Muscle of back (tissue), 11 donors: ENCODE data around the gene FASN. TPM values are rescaled to one million over a fixed set of nuclear protein-coding genes. Genes with fewer than 3 reads are reported as not detected.
A peak's percentile ranks its signal among the peaks of the same experiment; 100 is the strongest.

ENCODE experiments used
- DNase-seq, 3 donors: peaks; one replicate each; pipeline versions ENCODE4 v3.0.0 to v3.0.0-alpha.2; 2013
- polyA plus RNA-seq, 10 donors: library from polyadenylated mRNA; unstranded; fragments of 120-200 nt; gene quantifications; one replicate each; pipeline ENCODE4 v1.2.1, GENCODE V29; 2013; ENCODE audit not compliant: insufficient read length in 10 of 10

The FASN gene
- polyA plus RNA-seq, 10 donors = 17.6 to 47.7 (median 28.6) TPM

DNA sequence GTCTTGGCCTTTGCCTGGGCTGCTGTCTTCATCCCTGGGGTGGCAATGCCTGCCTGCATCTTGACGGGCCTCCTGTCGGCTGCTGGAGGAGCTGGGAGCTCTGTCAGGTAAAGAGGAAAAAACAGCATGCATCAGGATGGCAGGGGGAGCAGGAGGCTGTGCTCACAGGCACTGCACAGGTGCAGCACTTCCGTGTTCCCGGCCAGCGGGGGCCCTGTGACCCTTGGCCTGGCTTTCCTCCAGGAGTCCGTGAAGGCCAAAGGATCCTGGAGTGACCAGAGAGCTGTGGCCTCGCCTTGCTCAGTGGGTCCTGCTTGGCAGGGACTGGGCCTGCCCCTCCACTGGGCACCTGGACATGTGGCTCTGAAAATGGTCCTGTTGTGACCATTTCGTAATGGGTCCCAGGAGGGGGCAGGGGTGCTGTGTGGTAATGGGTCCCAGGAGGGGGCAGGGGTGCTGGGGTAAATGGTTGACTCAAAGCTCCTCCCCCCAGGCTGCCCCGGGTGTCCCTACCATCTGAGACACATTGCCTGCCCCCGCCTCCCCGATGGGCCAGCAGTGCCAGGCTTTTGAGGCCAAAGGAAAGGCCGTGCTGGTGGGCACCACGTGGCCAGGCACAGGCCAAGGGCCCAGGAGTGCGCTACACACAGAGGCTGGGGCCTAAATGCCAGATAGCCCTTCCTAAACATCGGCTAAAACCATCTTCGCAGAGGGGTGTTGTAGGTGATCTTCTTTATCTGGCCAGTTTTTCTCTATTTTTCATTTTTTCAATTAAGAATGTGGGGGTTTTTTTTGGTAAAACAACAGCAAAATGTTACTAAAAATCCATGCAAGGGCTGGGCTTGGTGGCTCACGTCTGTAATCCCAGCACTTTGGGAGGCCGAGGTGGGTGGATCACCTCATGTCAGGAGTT is 4.0 kb upstream of the FASN start:
- DNase-seq = no peak

DNA sequence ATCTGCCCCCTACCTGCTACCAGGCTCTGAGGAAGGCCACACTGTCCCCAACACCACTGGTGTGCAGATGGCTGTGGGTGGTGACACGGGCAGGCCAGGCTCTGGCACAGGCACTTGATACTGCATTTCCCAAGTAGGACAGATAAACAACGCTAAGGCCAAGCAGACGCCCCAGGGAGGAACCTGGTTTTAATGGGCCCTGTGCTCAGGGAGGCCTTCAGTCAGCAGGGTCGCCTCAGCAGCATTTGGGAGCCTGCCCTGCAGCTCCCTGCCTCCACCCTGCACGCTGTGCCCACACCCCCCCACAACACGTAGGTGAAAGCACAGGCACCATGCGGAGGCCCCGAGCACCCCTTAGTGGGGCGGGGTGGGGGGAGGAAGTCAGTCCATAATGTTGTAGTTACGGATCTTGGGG is 3.3 kb upstream of the FASN start:
- DNase-seq = peak in 1 of 3 donors; percentile 20

DNA sequence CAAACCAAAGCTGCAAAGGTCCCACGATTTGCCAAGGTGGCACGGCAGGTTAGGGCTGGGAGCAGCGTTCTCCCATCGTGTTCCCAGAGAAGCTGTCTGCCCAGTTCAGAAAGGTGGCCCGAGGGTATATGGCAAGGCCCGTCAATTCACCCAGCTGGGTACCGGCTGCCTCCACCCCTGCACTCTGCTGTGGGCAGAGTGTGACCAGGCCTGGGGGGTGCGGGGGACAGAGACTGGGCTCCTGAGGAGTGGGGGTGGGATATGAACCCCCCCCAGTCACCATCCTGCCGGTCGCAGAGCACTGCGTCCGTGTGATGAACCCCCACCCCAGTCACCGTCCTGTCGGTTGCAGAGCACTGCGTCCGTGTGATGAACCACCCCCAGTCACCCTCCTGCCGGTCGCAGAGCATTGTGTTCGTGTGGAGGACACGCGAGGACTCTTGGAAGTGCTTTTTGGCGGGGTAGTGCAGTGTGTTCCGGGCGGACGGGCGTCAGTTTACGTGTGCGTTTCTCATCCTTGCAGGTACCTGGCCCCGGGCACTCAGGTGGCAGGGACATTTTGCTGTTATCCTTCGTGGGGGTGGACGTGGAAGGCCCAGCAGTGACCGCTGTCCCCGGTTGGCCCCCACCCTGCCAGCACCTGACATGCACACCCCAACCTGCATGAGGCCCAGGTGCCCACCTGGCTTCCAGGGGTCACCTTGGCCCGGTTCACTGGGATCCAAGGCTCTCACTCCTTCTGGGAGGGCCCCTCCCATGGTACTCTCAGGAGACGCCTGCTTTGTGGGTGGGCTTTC is 2.7 kb upstream of the FASN start:
- DNase-seq = no peak

DNA sequence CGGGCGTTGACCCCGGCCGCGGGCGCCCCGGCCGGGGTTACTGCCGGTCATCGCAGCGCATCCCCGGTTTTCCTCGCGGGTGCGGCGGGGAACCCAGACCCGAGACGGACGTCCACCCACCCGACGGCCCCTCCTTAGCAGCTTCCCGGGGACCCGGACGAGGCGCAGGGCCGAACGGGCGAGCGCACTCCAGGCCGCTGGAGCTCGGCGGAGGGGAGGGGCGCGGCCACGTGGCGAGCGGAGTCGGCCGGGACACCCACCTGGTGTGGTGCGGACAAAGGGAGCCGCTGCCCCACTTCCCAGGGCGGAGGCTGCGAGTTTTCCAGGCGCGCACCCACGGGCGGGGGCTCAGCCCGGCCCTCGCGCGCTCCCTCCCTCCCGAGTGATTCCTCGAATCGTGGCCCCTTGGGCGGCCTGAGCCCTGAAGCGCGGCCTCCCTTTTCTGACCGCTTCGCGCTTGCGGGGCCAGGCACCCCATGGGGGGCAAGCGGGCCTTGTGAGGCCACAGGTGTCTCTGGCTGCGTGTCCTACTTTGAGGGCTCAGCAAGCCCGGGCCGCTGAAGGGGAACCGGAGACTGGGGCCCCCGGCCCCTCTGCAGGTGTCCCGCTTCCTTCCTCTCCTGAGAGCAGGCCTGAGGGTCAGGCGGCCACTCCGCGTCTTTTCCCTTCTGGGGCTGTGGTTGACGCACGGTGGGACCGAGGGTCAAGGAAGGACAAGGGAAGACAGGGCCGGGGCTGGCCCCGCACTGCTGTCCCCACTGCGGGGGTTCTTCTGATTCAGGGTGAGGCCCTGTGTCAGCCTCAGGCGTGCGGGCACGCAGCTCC is 1.1 kb upstream of the FASN start:
- no peak for DNase-seq

DNA sequence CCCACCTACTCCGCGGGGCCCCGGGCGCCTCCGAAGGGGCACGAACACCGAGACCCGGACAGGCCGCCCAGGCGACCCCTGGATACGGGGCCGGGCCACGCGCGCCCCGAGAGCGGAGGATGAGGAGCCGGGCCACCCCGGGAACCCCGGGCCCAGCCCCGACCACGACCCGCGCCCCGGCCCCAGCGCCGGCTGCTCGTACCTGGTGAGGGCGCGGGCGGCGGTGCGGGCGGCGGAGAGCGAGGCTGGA is 192 bp downstream of the FASN start:
- no peak for DNase-seq

DNA sequence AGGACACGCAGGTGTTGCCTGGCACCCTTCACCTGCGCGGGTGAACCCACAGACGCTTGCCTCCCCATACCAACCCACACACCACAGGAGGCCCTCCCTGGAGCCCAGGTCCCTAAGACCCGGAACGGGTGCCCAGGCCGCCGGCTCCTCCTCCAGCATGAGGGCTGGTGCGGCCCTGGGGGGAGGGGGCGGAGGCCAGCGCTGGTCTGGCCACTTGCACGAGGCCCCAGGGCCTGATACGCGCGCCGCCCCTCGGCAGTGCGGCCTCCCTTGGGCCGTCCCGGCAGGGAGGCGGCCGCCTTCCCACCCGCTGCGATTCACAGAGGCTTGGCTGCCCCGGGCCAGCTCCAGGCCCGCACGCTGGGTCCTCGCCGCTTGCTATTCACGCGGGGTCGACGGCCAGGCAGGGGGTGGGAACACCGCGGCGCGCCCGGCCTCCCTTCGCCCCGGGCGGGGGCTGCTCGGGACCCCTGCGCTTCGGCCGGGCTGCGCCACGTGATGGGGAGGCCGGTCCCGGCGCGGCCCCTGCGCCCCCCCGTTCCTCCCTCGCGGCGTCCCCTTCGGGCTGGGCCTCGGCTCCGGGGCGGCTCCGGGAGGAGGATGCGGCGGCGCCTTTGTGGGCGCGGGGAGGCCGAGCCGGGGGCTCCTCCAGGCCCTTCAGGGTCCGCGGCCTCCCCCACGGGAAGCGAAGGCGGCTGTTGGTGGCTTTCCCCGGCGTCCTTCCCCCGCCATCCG is 685 bp downstream of the FASN start:
- DNase-seq = peak in 1 of 3 donors; percentile 73

DNA sequence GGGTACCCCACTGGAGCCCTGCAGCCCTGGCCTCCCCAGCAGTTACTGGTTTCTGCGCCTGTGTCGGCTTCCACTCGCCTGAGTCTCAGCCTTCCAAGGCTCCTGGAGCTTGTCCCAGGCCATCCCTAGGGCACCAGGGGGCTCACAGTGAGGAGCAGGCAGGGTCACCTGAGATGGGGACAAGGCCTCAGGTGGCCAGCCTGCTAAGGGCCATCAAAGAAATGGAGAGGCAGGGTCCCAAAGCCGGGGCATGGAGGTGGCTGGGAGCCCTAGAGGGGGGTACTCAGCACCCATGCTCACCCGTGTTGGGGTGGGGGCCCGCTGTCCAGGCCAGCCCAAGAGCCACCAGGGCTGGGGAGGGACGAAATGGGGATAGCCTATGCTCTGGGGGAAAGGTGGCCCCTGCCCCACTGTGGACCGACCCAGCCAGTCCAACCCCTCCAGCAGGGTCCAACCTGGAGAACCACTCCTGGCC is 1.3 kb downstream of the FASN start:
- DNase-seq = no peak

DNA sequence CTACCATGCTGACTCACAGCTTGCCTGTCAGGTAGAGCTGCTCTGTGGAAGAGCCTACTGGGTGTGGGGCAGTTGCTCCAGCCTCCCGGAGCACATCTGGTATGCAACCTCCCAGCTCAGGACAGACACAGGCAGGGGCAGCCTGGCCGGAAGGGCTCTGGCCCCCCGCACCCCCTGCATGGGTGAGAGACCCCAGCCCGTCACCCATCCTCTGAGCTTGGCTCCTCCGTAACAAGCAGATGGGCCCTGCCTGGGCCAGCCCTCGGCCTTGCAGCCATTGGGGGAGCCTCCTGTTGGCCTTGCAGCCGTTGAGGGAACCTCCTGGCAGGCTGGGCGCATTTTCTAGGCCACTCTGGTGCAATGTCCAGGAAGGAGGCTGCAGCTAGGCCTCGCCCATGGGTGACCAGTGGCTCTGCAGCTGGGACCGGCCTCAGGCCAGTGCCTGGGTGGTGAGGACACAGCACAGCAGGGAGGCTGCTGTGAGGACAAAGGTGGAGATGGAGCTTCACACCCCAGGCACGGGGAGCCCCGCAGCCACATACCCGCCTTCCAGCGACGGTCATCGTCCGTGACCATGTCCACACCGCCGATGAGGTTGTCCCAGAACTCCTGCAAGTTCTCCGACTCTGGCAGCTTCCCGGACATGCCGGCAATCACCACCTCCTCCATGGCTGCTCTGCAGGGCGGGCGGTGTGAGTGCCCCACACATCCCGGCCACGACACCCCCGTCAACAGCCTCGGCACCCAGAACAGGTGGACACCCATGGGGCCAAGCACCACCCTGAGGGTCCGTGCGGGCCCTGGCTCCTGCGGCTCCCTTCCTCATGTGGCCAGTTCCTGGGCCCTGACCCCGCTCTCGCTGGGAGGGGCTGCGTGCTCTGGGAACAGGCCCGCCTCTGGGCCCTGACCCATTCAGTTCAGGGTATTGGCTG is 2.0 kb downstream of the FASN start:
- no peak for DNase-seq

DNA sequence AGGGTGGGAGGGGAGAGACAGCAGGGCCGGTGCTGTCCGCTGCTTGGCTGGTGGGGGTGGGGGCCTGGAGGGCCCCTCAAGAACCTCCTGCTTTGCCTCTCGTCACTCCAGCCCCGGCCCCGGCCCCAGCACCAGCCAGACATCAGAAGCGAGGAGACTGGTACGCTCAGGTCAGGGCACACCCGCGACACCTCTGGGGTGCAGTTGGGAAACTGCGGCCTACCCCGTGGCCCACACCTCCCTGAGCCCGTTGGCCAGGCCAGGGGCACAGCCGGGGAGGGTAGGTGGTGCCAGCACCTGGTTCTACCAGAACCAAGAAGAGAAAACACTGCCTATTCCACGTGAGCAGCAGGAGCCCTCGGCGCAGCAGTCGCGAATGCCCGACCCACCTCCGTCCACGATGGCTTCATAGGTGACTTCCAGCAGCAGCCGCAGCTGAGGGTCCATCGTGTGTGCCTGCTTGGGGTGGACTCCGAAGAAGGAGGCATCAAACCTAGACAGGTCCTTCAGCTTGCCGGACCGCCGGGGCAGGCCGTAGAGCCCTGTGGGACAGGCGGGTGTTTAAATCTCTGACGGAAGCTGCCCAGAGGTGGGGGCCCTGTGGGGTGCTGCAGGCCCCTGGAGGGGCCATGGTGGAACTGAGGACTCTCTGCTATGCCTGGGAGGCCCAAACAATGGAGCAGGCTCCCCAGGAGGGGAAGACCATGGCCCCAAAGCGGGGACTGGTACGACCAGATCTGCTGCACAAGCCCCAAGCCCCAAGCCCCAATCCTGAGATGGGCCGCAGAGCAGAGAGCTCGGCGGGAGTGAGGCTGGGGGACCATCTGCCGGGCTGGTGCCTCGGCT is 2.9 kb downstream of the FASN start:
- DNase-seq = no peak

DNA sequence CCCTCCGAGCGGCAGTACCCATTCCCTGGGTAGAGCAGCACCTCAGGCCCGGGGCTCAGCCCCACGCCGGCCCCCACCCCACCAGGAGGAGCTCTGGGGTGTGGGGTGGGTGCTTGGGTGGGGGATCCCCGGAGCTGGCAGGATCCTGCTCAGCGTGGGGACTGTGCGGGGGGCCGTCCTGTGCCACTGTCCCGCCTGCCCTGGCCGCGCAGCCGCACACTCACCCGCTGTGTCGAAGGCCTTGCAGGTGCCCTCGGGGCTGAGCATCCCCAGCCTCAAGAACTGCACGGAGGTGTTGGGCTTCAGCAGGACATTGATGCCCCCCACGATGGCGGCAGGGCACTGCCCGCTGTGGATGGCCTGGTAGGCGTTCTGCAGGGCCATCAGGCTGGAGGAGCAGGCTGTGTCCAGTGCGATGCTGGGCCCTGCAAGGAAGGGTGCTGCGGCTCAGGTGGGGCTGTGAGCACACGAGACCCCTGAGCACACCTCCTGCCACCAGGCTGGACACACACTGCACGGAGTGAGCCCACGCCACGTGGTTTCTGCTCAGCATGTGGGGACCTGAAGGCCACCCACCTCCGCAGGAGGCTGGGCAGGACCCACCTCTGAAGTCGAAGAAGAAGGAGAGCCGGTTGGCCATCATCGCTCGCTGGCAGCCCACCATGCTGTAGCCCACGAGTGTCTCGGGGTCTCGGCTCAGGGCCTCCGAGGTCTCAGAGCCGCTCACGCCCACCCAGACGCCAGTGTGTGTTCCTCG is 4.9 kb downstream of the FASN start:
- DNase-seq = no peak

DNA sequence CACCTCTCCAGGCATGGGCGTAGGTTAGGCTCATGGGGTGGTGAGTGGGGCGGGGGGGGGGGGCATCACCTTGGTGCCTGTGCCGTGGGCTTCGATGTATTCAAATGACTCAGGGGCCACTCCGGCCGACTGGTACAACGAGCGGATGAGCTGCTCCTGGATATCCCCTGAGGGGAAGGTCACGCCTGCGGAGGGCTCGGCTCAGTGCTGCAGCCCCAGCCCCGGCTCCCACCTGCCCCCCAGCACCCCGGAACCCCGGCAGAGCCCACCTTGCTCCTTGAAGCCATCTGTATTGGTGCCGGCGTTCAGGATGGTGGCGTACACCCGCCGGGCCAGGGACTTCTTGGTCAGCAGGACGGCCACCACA is 5.4 kb downstream of the FASN start:
- no peak for DNase-seq

DNA sequence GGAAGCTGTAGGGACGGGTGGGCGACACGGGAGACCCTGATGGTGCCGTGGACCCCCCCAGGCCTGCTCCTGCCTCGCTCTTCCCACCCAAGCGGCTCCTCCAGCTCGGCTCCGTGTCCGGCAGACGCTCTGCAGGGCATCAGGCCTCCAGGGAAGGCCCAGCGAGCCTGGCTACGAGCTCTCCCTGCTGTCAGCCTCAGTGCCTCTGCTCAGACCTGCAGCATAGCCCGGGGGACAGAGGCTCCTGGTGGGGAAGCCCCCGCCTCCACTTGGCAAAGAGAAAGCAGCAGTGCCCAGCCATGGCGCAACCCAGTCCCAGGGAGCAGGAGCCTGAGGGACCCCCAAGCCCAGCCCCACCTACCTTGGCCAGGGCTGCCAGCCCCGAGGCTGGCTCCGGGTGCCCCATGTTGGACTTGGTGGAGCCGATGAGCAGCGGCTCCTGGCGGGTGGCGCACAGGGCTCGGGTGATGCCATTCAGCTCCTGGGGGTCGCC is 5.9 kb downstream of the FASN start:
- DNase-seq = peak in 1 of 3 donors; percentile 0

DNA sequence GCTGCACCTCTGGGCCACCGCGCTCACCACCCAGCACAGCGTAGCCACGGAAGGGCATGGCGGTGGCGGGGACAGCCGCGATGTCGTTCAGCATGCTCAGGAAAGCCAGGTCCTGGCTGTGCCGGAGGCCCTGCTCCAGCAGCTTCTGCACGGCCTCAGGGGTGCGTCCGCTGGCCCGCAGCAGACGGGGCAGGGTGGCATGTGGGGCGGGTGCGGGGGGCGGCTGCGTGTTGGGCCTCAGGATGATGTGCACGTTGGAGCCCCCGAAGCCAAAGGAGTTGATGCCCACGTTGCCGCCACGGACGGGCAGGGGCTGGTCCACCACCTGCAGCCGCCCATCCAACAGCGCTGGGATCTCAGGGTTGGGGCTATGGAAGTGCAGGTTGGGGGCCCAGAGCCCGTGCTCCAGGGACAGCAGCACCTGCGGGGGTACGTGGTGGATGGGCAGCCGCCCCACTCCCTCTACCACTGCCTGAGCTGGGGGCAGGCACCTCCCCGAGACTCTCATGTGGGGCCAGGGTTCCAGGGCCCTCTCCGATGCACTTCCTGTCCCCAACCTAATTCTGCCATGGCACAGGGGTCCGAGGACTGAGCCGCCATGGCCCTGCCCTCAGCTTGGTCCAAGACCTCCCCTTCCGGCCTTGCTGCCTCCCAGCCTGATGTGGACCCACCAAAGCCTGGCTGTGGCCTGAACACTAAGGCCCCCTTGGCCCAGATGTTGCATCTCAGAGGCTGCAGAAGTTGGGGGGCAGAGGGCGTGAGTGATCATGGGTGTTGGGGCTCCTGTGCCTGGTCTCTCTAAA is 6.6 kb downstream of the FASN start:
- peak in 1 of 3 donors; percentile 0 for DNase-seq

DNA sequence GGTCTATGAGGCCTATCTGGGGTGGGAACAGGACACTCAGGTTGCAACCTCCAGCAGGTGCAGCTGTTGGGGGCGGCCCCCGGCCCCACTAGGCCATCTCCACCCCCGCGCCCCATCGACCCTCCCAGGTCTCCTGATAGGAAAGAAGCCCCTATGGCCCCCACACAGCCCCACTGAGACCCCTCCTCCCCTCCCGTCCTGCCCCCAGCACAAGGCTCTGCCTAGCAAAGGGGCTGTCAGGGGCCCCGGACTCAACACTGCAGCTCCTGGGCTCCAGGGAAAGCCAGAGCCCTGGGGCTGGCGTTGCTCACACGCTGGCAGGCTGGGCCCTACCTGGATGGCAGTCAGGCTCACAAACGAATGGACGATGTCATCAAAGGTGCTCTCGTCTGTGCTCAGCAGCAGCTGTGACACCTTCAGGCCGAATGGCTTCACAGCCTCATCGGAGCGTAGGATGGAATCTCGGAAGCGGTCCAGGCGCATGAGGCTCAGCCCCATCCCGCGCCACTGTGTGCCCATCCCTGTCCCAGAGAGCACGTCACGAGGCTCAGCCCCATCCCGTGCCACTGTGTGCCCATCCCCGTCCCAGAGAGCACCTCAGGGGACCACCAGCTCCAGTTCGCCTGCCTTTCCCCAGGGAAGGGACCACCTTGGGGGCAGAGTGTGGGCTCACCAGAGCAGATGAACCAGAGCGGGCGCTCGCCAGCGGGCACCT is 7.3 kb downstream of the FASN start:
- peak in 1 of 3 donors; percentile 3 for DNase-seq

DNA sequence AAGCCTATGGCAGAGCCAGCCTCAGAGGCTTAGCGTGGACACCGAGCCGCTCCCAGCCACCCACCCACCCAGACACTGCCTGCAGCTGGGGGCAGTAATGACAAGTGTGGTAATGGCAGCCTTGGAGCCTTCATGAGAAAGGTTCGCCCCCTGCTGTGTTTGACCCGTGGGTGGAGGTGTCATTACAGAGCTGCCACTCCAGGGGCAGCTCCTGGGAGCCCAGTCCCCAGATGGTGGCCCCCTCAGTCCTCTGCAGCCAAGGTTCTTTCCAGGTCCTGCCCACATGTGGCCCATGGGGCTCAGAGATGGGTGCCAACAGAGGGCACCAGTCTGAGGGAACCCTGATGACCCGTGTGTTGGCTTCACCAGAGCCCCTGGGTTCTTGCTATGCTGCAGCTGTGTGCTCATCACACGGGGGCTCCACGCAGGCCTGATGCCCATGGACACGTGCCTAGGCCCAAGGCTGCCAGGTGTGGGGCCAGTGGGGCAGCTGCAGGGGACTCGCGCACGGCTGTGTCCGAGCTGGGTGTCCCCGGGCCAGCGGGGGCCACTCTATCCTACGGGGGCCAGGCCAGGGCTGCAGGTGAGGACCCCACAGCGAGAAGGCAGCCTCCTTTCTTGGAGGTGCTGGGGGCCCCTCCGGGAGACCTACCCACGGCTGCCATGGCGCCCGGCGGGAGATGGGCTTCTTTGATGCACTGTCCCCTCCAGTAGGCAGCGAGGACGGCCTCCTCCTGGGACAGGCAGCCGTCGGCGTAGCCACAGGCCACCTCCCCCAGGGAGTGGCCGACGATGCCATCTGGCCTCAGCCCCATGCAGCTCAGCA is 8.1 kb downstream of the FASN start:
- peak in 1 of 3 donors; percentile 0 for DNase-seq
